Karpas-422 (cell line): ENCODE measurements around the gene FGD5. TPM values are rescaled to one million over a fixed set of nuclear protein-coding genes. Genes with fewer than 3 reads are reported as not detected.

Experiments used
- DNase-seq: peaks from one replicate; pipeline ENCODE4 v3.0.0-alpha.2; 2015
- H2AFZ ChIP-seq: fragments of 200-600 bp; sonication (generic); 2 replicates; pipeline ENCODE4 v1.6.1; 2014; ENCODE audit warnings: antibody characterized with exemption, low read length, mixed read lengths
- H3K27ac ChIP-seq: fragments of 200-600 bp; sonication (generic); 2 replicates; pipeline ENCODE4 v1.5.1; 2014; ENCODE audit warnings: mild to moderate bottlenecking, low read length, moderate library complexity
- H3K27me3 ChIP-seq: fragments of 200-600 bp; sonication (generic); 2 replicates; pipeline ENCODE4 v1.6.1; 2014; ENCODE audit warnings: low read length, mixed read lengths
- H3K36me3 ChIP-seq: fragments of 200-600 bp; sonication (generic); 2 replicates; pipeline ENCODE4 v1.6.1; 2014; ENCODE audit warnings: low read length, mixed read lengths; ENCODE audit not compliant: insufficient read depth
- H3K4me1 ChIP-seq: fragments of 200-600 bp; sonication (generic); 2 replicates; pipeline ENCODE4 v1.6.1; 2014; ENCODE audit warnings: mild to moderate bottlenecking, low read length, mixed read lengths
- H3K4me2 ChIP-seq: fragments of 200-600 bp; sonication (generic); 2 replicates; pipeline ENCODE4 v1.6.1; 2014; ENCODE audit warnings: low read length, low read depth, mild to moderate bottlenecking; ENCODE audit not compliant: poor library complexity, severe bottlenecking
- H3K4me3 ChIP-seq: fragments of 200-600 bp; sonication (generic); 2 replicates; pipeline ENCODE4 v1.5.1; 2014; ENCODE audit warnings: mild to moderate bottlenecking, antibody characterized with exemption, low read length, mixed read lengths
- H3K79me2 ChIP-seq: fragments of 200-600 bp; sonication (generic); 2 replicates; pipeline ENCODE4 v1.6.1; 2014; ENCODE audit warnings: mild to moderate bottlenecking, low read length, mixed read lengths
- H3K9ac ChIP-seq: fragments of 200-600 bp; sonication (generic); 2 replicates; pipeline ENCODE4 v1.6.0; 2014; ENCODE audit warnings: low read length
- H3K9me2 ChIP-seq: fragments of 200-600 bp; sonication (generic), shearing (Covaris generic); replicated peaks from 2 replicates; pipeline ENCODE4 v1.6.0; 2014; ENCODE audit warnings: mild to moderate bottlenecking, low read length, moderate library complexity; ENCODE audit not compliant: insufficient read depth
- H3K9me3 ChIP-seq: fragments of 300-700, 200-600 bp; sonication (generic); 2 replicates; pipeline ENCODE4 v1.6.1; 2014; ENCODE audit warnings: low read length, mixed read lengths
- H4K20me1 ChIP-seq: fragments of 200-600 bp; sonication (generic); 2 replicates; pipeline ENCODE4 v1.6.1; 2014; ENCODE audit warnings: mild to moderate bottlenecking, antibody characterized with exemption, low read length, low read depth; ENCODE audit not compliant: insufficient read depth
- total RNA-seq: library from RNA; depleted of rRNA; stranded (reverse); fragments of >200 nt; shearing (Covaris generic); gene quantifications from 2 replicates; pipeline ENCODE4 v1.2.3, GENCODE V29; 2014; ENCODE audit warnings: low replicate concordance

The FGD5 gene
- total RNA-seq, 1 experiment from 2014 or later, result not detected

DNA sequence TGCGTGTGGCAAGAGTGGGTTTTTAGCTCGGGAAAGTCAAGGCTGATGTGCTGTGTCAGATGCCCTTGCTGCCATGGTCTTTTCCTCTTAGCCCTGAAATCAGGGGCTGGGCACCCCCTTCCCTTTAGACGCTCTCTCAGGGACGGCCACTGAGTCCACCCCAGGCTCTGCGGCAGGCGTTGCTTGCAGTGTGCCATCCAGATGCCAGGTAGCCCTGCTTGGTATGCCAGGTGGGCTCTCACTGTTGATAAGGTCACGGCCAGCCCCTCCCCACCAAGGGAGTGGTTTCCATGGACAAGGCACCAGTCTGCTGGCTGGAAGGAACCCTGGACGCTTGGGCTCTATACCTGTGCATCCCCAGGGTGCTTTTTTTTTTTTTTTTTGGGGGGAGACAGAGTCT, 24.6 kb downstream of the FGD5 start:
- Histone ChIP-seq H2AFZ (no peak overlapping the region), H3K9me3 (no peaks in the 10 kb centered on the region), H3K36me3 (no peaks in the 10 kb centered on the region)

DNA sequence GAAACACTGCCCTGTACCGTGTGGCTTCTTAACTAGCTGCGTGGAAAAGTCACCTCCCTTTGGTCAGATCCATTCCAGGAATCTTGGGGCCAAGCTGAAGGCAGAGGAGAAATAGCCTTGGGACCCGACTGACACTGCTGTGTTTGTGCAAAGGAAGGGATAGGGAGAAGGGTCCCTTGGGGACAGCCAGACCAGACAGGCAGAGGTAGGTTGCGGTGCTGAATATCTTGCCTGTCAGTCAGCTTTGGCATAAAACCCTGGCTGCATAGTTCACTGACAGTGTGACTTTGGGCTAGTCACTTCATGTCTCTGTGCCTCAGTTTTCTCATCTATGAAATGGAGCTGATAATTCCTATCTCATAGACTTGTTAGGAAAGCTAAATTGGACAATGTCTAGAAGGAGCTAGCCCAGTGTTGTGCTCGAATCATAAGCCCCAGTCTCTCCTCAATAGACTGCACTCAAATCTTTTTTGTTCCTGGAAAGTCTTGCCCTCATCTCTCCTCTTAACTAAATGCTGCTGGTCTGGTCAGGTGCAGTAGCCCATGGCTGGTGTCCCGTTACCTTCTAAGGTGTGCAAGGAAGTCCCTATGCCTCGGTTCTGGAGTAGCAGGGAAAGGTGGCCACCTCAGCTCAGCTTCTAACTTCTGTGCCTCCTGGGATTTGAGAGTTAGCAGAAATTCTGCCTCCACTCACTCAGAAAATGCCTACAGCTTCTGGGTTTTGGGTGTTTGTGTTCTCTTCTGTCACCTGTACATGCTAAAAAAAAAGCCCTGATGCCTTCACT, 25.8 kb downstream of the FGD5 start:
- H3K9me3 ChIP-seq, result no peaks in the 10 kb centered on the region
- peaks cover 6% of the 10 kb centered on the region; the same call in 1 of the 2 replicates for H4K20me1 ChIP-seq
- H3K9ac ChIP-seq, result no peak overlapping the region
- no peaks in the 10 kb centered on the region for H3K36me3 ChIP-seq
- H2AFZ ChIP-seq, result no peak overlapping the region
- H3K9me2 ChIP-seq, result no peaks in the 10 kb centered on the region
- no peaks in the 10 kb centered on the region for H3K4me1 ChIP-seq
- H3K27ac ChIP-seq, result no peak overlapping the region
- no peak overlapping the region for H3K4me3 ChIP-seq
- no peaks in the 10 kb centered on the region for H3K27me3 ChIP-seq
- no peak overlapping the region for H3K4me2 ChIP-seq
- no peaks in the 10 kb centered on the region for H3K79me2 ChIP-seq
- DNase-seq, result no peak

More for the DNA sequence above, 24.6 kb downstream of the FGD5 start:
- DNase-seq, result no peak
- Histone ChIP-seq H3K9ac (no peak overlapping the region), H4K20me1 (peaks cover 6% of the 10 kb centered on the region; the same call in 1 of the 2 replicates), H3K9me2 (no peaks in the 10 kb centered on the region), H3K4me2 (no peak overlapping the region), H3K4me1 (no peaks in the 10 kb centered on the region), H3K4me3 (no peak overlapping the region), H3K79me2 (no peaks in the 10 kb centered on the region), H3K27ac (no peak overlapping the region), H3K27me3 (0 out of 2 replicates have a peak, but pooled peaks cover 3% of the 10 kb centered on the region)

DNA sequence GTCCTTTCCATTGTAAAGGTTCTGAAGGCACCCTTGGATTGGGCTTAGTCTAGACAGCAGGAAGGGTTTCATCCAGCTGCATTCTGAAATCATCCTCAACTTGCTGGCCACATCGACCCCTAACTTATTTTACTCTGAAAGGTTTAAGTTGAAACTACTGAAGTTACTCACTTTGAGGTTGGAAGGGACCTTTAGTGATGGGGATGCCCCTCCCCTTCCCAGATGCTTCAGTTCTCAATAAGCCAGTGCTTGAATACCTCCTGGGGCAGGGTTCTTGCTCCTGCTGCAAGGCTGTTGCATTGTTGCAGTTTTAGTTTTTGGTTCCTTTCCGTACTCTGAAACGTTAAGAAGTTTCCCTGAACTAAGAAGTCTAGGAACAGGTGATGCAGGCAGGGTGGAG, 26.4 kb downstream of the FGD5 start:
- H3K36me3 ChIP-seq, result no peaks in the 10 kb centered on the region
- H3K9me2 ChIP-seq, result no peaks in the 10 kb centered on the region
- no peaks in the 10 kb centered on the region for H3K9me3 ChIP-seq
- H3K4me3 ChIP-seq, result no peak overlapping the region
- DNase-seq, result no peak
- H4K20me1 ChIP-seq, result peaks cover 6% of the 10 kb centered on the region; the same call in 1 of the 2 replicates
- no peak overlapping the region for H3K4me2 ChIP-seq
- H3K9ac ChIP-seq, result no peak overlapping the region
- H3K27ac ChIP-seq, result no peak overlapping the region
- no peaks in the 10 kb centered on the region for H3K4me1 ChIP-seq
- no peaks in the 10 kb centered on the region for H3K27me3 ChIP-seq
- no peaks in the 10 kb centered on the region for H3K79me2 ChIP-seq
- no peak overlapping the region for H2AFZ ChIP-seq

DNA sequence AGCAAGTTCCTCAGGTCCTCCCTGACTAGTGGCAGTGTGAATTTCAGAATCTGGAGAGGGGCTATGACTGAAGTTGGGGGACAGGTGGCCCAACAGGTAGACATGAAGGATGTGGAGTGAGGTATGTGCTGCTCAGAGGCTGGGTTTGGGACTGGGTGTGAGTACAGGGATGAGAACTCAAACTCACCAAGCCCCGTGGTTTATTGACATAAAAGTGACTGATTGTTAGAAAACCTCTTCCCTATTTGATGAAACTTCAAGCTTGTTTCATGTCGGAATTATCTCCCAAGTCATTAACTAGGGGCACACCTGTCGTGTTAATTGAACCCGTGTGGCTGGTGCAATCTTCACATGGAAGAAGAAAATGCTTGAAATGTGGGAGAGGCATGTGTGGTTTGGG, 27.1 kb downstream of the FGD5 start:
- peaks cover 6% of the 10 kb centered on the region; the same call in 1 of the 2 replicates for H4K20me1 ChIP-seq
- no peak overlapping the region for H3K4me3 ChIP-seq
- no peaks in the 10 kb centered on the region for H3K9me2 ChIP-seq
- DNase-seq, result no peak
- no peak overlapping the region for H3K27ac ChIP-seq
- H3K4me2 ChIP-seq, result no peak overlapping the region
- no peak overlapping the region for H3K9ac ChIP-seq
- H3K27me3 ChIP-seq, result no peaks in the 10 kb centered on the region
- H3K4me1 ChIP-seq, result no peaks in the 10 kb centered on the region
- H2AFZ ChIP-seq, result no peak overlapping the region
- no peaks in the 10 kb centered on the region for H3K79me2 ChIP-seq
- no peaks in the 10 kb centered on the region for H3K36me3 ChIP-seq
- H3K9me3 ChIP-seq, result no peaks in the 10 kb centered on the region

DNA sequence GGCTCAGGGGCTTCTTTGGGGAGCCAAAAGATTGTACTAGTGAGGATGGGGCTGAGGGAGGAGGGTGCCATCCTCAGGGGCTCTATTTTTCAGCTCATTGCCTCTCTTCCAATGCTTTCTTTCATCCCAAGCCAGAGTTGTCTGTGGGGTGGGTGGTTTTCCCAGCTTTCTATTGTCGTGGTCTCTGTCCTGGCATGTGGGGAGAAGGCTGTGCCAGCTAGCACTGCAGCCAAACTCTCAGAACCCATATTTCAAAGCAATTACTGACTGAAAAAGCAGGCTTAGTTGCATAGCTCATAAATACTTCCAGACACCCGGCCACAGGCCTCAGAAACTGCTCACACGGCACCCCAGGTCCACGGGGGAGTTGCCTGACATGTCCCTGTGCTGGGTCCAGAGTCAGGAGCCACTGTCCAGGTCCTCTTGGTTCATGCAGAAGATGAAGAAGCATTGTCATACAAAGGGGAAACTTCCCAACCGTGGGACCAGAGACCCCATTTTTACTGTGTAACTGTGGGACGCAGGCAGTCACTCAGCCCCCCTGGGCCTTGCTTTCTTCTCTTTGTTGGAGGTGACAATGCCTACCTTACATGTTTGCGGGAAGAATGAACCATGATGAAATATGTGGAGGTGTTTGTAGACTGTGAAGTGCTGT, 27.6 kb downstream of the FGD5 start:
- no peaks in the 10 kb centered on the region for H3K9me3 ChIP-seq
- H3K4me3 ChIP-seq, result no peak overlapping the region
- H3K9ac ChIP-seq, result no peak overlapping the region
- no peaks in the 10 kb centered on the region for H3K27me3 ChIP-seq
- H4K20me1 ChIP-seq, result peaks cover 6% of the 10 kb centered on the region; the same call in 1 of the 2 replicates
- no peaks in the 10 kb centered on the region for H3K36me3 ChIP-seq
- H3K4me1 ChIP-seq, result no peaks in the 10 kb centered on the region
- no peaks in the 10 kb centered on the region for H3K9me2 ChIP-seq
- no peak overlapping the region for H2AFZ ChIP-seq
- H3K27ac ChIP-seq, result no peak overlapping the region
- H3K4me2 ChIP-seq, result no peak overlapping the region
- H3K79me2 ChIP-seq, result no peaks in the 10 kb centered on the region
- DNase-seq, result no peak

DNA sequence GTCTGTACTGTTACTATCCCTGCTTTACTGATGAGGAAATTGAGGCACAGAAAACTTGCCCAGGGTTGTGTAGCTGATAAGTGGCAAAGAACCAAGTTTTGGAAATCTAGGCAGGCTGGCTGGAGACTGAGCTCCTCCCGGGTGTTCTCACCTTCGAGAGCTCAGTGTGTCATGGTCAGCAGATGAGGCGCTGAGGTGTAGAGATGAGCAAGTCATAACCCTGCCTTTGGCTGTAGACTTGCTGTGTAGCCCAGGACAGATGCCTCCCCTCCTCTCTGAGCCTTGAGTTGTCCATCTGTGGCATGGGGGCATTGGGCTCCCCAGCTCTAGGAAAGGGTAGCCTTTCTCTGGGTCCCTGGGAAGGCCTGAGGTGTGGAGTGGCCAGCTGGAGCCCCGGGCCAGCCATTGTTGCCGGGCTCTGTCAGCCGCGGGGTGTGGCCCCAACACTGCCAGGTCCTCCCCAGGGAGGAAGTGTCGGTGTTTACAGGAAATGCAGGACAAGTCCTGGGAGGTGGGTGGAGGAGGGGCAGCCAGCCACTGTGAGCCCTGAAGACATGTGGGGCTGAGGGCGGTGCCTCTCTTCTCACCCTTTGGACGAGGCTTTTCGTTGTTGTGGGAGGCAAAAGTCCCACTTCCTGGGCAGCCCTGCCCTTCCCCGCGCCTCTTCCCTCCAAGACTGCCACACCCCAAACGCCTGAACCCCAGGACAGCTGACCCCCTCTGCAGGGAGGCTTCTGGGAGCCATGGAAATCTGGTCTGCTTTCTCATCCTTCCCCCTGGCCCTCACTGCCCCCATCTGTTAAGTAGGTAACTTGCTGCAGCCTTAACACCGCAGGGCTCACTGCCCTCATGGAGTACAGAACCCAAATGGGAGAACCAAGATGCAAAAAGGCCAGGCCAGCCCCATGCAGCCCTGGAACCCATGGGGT, 29.1 kb downstream of the FGD5 start:
- no peaks in the 10 kb centered on the region for H3K36me3 ChIP-seq
- H3K9me3 ChIP-seq, result no peaks in the 10 kb centered on the region
- H2AFZ ChIP-seq, result no peak overlapping the region
- no peaks in the 10 kb centered on the region for H3K79me2 ChIP-seq
- no peak overlapping the region for H3K27ac ChIP-seq
- no peaks in the 10 kb centered on the region for H3K4me1 ChIP-seq
- H3K4me2 ChIP-seq, result no peak overlapping the region
- no peaks in the 10 kb centered on the region for H3K27me3 ChIP-seq
- no peak for DNase-seq
- no peak overlapping the region for H3K4me3 ChIP-seq
- no peak overlapping the region for H3K9ac ChIP-seq
- no peaks in the 10 kb centered on the region for H3K9me2 ChIP-seq
- H4K20me1 ChIP-seq, result peaks cover 6% of the 10 kb centered on the region; the same call in 1 of the 2 replicates

DNA sequence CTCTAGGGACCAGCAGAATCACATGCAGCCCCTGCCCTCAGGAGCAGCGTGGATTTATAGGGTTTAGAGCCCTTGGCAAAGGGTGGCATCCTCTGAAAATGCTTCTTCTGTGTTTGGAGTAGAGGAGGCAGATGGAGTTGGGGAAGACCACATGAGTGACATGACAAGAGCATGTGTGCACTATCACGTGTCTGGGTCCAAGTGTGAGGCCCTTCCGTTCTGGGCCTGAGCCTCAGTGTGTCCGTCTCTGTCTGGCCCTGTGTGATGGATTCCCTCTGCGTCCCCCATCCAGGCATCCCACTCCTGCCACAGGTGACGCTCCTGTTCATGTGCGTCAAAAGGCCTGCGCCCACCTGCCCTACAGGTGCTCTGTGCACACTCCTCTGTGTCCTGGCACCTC, 30.1 kb downstream of the FGD5 start:
- Histone ChIP-seq H3K9ac (no peak overlapping the region), H3K4me3 (no peak overlapping the region), H3K9me2 (no peaks in the 10 kb centered on the region), H4K20me1 (peaks cover 6% of the 10 kb centered on the region; the same call in 1 of the 2 replicates), H3K36me3 (no peaks in the 10 kb centered on the region), H3K4me2 (no peak overlapping the region), H3K27me3 (no peaks in the 10 kb centered on the region), H3K4me1 (no peaks in the 10 kb centered on the region), H3K27ac (no peak overlapping the region), H2AFZ (no peak overlapping the region), H3K9me3 (no peaks in the 10 kb centered on the region), H3K79me2 (no peaks in the 10 kb centered on the region)
- no peak for DNase-seq
